GM19193 (cell line): Measurements from ENCODE around the gene TMC1.

ENCODE experiments used
- POLR2A ChIP-seq: IDR thresholded peaks from 4 replicates; pipeline ENCODE4 v1.6.1; 2011; ENCODE audit not compliant: insufficient read depth, insufficient read length; ENCODE audit errors: extremely low read depth

The TMC1 gene

DNA sequence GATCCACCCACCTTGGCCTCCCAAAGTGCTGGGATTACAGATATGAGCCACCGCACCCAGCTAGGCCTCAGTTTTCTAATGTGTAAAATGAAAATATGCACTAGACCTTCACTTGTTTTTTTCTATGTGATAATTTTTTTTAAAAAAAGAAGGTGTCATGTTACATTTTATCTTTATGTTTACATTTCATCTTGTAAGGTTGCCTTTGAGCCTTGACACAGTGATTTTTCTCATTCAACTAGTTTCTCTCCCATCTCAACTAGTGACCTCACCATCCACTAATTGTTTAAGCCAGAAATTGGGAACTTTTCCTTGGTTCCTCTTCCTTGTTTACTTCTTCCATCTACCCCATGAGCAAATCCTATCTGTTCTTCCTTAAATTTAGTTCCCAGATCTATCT lies 21.5 kb downstream of the TMC1 start:
- TF ChIP-seq POLR2A = no peak

GRCh38 chr9:72551306-72551705 lies 29.9 kb downstream of the TMC1 start:
- no peak for TF ChIP-seq POLR2A

GRCh38 chr9:72552356-72552755 lies 30.9 kb downstream of the TMC1 start:
- TF ChIP-seq POLR2A = no peak

DNA sequence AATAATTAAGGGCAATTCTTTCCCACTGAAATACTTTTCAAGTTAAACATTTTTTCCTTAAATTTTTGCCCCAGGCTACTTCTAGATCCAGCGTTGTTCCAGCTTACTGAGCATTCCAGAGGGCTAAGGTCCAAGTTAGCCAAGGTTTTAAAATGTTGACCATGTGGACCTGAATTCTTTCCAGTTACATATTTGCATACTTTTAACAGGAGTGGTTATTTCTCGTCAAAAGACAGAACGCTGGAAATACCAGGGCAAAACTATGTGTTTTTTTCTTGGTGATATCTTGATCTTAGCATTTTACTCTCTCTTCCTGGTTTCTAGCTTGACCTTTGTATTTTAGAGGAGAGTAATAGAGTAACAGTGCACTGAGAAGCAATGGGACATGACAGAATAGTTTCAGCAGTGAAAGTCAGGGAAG lies 32.8 kb downstream of the TMC1 start:
- TF ChIP-seq POLR2A = no peak

DNA sequence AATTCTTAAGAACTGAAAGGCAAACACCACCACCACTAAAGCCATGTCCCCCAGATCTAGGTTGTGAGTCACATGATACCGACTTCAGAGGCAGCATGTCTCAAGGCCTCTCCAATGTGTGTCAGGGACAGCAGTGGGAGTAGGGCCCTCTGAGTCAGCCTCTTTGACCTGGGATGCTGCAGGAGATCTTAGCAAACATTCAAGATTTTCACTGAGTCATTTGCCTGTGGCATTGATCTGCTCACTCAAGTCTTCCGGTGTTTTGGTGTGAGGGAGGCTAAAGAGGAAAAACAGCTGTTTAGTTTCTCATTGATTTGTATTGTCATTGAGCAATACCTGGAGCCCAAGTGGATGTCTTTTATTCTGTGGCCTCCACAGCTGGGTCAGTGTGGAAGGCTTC lies 36.1 kb downstream of the TMC1 start:
- TF ChIP-seq POLR2A = no peak

GRCh38 chr9:72560086-72560485 lies 38.7 kb downstream of the TMC1 start:
- TF ChIP-seq POLR2A = no peak

DNA sequence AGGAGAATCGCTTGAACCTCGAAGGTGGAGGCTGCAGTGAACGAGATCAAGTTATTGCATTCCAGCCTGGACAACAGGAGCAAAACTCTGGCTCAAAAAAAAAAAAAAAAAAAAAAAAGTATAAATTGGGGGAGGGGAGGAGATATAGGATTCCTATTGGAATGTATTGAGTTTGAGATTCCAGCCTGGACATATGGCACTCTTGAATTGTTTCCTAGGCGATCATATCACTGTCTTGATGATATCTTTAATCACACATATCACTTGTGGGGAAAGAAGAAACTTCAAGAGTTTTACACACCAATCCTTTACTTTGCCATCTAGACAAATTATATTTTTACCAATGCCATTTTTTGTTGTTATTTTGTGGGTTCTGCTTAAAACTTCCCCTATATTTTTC lies 42.4 kb downstream of the TMC1 start:
- TF ChIP-seq POLR2A = no peak

DNA sequence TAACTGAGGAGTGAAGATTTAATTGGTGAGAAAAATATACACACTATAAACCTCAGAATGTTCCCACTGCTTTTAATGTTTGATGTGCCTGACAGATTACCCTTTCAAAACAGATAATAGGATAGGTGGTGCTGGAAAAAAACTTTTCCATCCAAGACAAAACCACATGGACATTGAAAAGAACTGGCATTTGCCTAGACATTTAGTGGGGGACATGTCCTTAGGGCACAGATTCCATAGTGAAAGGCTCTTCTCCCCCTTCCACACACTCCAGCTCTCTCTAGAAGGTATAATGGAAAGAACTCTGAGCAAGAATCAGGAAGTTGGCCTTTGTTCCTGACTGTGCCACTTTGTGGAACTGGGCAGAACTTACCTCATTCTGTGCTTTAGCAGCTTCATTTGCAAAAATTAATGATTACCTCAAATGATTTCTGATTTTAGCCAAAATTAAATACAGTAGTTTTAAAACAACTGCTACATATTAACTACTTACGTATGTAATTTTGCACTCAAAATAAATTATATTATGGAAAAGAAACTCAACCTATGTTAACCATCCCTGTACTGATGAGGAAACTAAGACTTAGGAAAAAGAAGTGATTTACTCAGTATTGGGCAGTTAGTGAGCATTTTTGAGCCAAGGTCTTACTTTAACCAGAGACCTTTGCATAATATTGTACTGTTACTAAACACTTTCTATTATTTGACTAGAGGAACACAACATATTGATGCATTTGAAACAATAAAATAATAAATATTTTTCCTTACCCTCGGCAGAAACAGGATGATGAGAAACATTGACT lies 43.3 kb downstream of the TMC1 start:
- no peak for TF ChIP-seq POLR2A

- no peak for TF ChIP-seq POLR2A
These were observed 44.1 kb downstream of the TMC1 start for GRCh38 chr9:72565535-72565934.

- TF ChIP-seq POLR2A = no peak
These were observed 52.9 kb downstream of the TMC1 start for GRCh38 chr9:72574156-72574810.

GRCh38 chr9:72575666-72576065 lies 54.3 kb downstream of the TMC1 start:
- no peak for TF ChIP-seq POLR2A

- no peak for TF ChIP-seq POLR2A
These were observed 54.7 kb downstream of the TMC1 start for GRCh38 chr9:72576087-72576486.

DNA sequence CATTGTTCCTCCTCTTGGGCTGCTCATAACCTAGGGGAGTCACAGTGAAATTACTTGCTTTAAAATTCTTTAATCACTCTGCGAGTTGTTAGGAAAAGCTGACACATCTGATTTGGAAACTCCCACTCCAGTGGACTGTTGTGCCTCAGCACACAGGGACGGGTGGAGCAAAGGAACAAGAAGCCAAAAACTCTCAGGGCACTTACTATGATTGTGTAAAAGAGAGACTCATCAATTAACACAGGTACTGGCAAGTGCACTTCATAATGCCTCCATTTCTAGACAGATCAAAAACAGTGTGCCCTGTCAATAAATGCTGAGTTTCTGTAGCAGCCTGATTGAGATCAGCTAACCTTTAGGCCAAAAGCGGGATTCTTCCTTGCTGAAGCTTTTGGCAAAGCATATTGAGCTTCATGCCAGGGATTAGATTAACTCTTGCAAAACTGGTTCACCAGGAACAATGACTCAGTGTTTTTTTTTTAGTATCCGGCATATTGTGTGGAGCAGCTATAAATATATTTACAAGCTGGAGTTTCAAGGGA lies 55.9 kb downstream of the TMC1 start:
- TF ChIP-seq POLR2A = no peak

GRCh38 chr9:72579190-72579589 lies 57.8 kb downstream of the TMC1 start:
- no peak for TF ChIP-seq POLR2A

- TF ChIP-seq POLR2A = no peak
These were observed 58.6 kb downstream of the TMC1 start for GRCh38 chr9:72579880-72580550.
